Testis (tissue), 3 donors: ENCODE measurements around the gene SCAMP1. TPM values are rescaled to one million over a fixed set of nuclear protein-coding genes. Genes with fewer than 3 reads are reported as not detected.

Experiments used
- DNase-seq: peaks from one replicate; pipeline ENCODE4 v3.0.0-alpha.2; 2019
- H3K27ac ChIP-seq, 2 donors: fragments of 200-600 bp; sonication (generic); one replicate each; pipeline ENCODE4 v1.5.1; 2019
- H3K27me3 ChIP-seq: fragments of 200-600 bp; sonication (generic); one replicate; pipeline ENCODE4 v1.5.1; 2019
- H3K36me3 ChIP-seq: fragments of 200-600 bp; sonication (generic); one replicate; pipeline ENCODE4 v1.5.1; 2017; ENCODE audit warnings: low read depth; ENCODE audit errors: missing control alignments
- H3K4me1 ChIP-seq: fragments of 200-600 bp; sonication (generic); one replicate; pipeline ENCODE4 v1.5.1; 2019
- H3K4me3 ChIP-seq, 2 donors: fragments of 200-600 bp; sonication (generic); one replicate each; pipeline ENCODE4 v1.5.1; 2017 to 2019
- H3K9me3 ChIP-seq: fragments of 200-600 bp; sonication (generic); one replicate; pipeline ENCODE4 v1.5.1; 2017
- POLR2A ChIP-seq: fragments of 450-650 bp; IDR thresholded peaks from one replicate; pipeline ENCODE4 v1.6.1; 2017; ENCODE audit warnings: antibody characterized with exemption, mild to moderate bottlenecking, moderate library complexity
- WGBS, 2 donors: methylation state at CpG; one replicate each; pipeline ENCODE4 v1.1.5; 2018; 5-methylcytosine and 5-hydroxymethylcytosine counted together
- intact Hi-C: fragments of 100-400 bp; cut with DNase I; formaldehyde crosslinking; loops from one replicate; pipeline ENCODE4 v1.15.1; 2023; ENCODE audit warnings: low total_unique reads
- polyA plus RNA-seq: library from polyadenylated mRNA; stranded (reverse); fragments of 350-450 nt; fragmentation: Illumina TruSeq; extraction: RNeasy Lipid Tissue Mini Kit (QIAGEN cat#74804); gene quantifications from one replicate; pipeline ENCODE4 v1.2.3, GENCODE V29; 2014; ENCODE audit warnings: low read depth, low replicate concordance; ENCODE audit not compliant: insufficient read depth
- total RNA-seq, 2 donors: library from RNA; depleted of rRNA; stranded (reverse); fragments of >200 nt; gene quantifications; one replicate each; pipeline ENCODE4 v1.2.3, GENCODE V29; 2016
- TF ChIP-seq, protein P1 (sequence below), 3 experiments: fragments of 450-650 bp in 2 of 3; fragments of 200-600 bp in 1 of 3; sonication (generic) in 1 of 3; IDR thresholded peaks; one replicate each; pipeline ENCODE4 v1.5.1; 2016 to 2019; ENCODE audit warnings: antibody characterized with exemption in 3 of 3, mild to moderate bottlenecking in 2 of 3, moderate library complexity in 1 of 3

SCAMP1 gene
- total and polyA plus RNA-seq, 3 donors from 2014 or later, result 22.5 to 35.9 (median 28.3) TPM

DNA sequence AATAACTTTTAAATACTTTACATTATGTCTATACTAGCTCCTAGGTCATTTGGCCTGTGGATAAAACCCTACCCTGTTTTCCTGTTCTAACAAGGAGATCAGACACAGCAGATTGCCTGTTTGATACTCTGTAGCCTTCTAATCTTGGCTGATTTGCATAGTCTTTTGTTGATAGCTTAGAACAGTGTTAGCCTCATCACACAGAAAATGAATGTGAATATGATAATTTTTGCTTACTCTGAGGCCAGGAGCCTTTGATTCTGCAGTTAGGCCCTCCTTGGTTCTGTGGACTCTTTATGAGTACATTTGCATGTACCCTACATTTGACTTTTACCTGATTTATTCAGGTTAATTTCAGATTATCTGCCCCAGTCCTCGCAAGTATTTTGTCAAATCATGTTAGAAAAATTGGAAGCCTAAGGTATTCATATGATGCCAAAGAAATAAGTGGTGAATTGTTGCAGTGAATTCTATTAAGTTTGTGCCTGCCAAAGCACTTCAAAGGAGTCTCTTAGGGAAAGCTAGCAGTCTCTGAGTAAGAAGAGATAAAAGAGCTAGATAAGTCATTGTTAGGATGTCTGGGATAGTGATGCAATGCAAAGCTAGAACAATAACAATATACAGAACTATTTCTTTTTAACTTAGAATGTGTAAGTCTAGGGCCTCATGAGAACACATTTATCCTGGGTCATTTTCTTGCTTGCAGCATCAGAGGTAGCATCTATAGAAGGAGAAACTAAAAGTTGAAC is 56.4 kb downstream of the SCAMP1 start:
- no peak overlapping the region for H3K27ac ChIP-seq
- H3K4me1 ChIP-seq, result no peaks in the 10 kb centered on the region
- TF ChIP-seq, protein P1, sequence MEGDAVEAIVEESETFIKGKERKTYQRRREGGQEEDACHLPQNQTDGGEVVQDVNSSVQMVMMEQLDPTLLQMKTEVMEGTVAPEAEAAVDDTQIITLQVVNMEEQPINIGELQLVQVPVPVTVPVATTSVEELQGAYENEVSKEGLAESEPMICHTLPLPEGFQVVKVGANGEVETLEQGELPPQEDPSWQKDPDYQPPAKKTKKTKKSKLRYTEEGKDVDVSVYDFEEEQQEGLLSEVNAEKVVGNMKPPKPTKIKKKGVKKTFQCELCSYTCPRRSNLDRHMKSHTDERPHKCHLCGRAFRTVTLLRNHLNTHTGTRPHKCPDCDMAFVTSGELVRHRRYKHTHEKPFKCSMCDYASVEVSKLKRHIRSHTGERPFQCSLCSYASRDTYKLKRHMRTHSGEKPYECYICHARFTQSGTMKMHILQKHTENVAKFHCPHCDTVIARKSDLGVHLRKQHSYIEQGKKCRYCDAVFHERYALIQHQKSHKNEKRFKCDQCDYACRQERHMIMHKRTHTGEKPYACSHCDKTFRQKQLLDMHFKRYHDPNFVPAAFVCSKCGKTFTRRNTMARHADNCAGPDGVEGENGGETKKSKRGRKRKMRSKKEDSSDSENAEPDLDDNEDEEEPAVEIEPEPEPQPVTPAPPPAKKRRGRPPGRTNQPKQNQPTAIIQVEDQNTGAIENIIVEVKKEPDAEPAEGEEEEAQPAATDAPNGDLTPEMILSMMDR (IDR thresholded peaks at IDR 0.05), result no peak
- no peak for TF ChIP-seq POLR2A
- no peak for DNase-seq
- H3K9me3 ChIP-seq, result no peaks in the 10 kb centered on the region
- intact Hi-C loops, result no loop called here
- WGBS, 2 donors, result 79 to 91% methylated on average over 1 of the region's 1 CpG
- no peaks in the 10 kb centered on the region for H3K36me3 ChIP-seq
- H3K4me3 ChIP-seq, result no peak overlapping the region
- H3K27me3 ChIP-seq, result no peaks in the 10 kb centered on the region

GRCh38 chr5:78419396-78419795 is 59.0 kb downstream of the SCAMP1 start:
- Histone ChIP-seq H3K9me3 (no peaks in the 10 kb centered on the region), H3K4me3 (no peak overlapping the region), H3K36me3 (no peaks in the 10 kb centered on the region), H3K27me3 (no peaks in the 10 kb centered on the region), H3K27ac (no peak overlapping the region), H3K4me1 (no peaks in the 10 kb centered on the region)
- intact Hi-C loops, result no loop called here
- TF ChIP-seq POLR2A, result no peak
- TF ChIP-seq, protein P1 (IDR thresholded peaks at IDR 0.05), result no peak
- DNase-seq, result no peak
- WGBS, 2 donors, result 57% methylated on average over 3 of the region's 3 CpGs

DNA sequence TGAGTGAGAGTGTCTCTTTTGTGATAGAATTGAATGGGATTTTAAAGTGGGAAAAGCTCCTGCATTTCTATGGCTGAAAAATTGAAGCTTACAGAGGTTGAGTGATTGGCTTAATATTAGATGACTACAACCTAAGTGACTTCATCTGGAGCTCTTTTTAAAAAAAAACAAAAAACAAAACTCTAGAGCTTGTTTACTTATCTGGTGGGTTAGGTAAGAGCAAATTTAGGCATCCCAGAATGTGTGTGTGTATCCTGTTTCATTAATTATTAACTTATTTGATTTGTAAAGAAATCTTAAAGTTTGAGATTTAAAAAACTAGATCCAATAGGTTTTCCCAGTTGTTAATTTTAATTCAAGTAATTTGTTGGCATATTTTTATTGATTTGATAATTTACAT is 60.1 kb downstream of the SCAMP1 start:
- no peak overlapping the region for H3K27ac ChIP-seq
- intact Hi-C loops, result no loop called here
- no peak overlapping the region for H3K4me3 ChIP-seq

DNA sequence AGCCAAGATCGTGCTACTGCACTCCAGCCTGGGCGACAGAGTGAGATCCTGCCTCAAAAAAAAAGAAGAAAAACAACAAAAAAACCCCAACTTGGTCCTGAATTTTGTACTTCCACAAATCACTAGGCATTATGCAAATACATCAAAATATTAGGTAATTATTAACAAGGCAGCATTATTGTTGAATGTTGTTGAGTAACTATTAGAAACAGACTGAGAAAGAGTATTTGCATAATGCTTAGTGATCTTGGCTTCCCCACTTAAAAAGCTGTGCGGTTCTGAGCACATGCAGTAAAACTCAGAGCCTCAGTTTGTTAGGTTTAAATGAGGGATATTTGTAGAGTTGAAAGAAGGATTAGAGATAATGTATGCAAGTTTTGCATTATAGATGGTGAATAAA is 64.2 kb downstream of the SCAMP1 start:
- H3K27ac ChIP-seq, result no peak overlapping the region
- no peaks in the 10 kb centered on the region for H3K36me3 ChIP-seq
- no peaks in the 10 kb centered on the region for H3K27me3 ChIP-seq
- intact Hi-C loops, result no loop called here
- no peak overlapping the region for H3K4me3 ChIP-seq
- no peaks in the 10 kb centered on the region for H3K4me1 ChIP-seq
- H3K9me3 ChIP-seq, result no peaks in the 10 kb centered on the region
- WGBS, 2 donors, result 84 to 96% methylated on average over 3 of the region's 3 CpGs
- no peak for DNase-seq
- no peak for TF ChIP-seq POLR2A
- TF ChIP-seq, protein P1 (IDR thresholded peaks at IDR 0.05), result no peak

More for the DNA sequence above, 60.1 kb downstream of the SCAMP1 start:
- no peak for DNase-seq
- Histone ChIP-seq H3K27me3 (no peaks in the 10 kb centered on the region), H3K9me3 (no peaks in the 10 kb centered on the region), H3K36me3 (no peaks in the 10 kb centered on the region), H3K4me1 (no peaks in the 10 kb centered on the region)
- TF ChIP-seq POLR2A, result no peak
- TF ChIP-seq, protein P1 (IDR thresholded peaks at IDR 0.05), result no peak
